Thoracic aorta (tissue), 2 donors: ENCODE measurements around the gene PRKN. TPM values are rescaled to one million over a fixed set of nuclear protein-coding genes. Genes with fewer than 3 reads are reported as not detected.

Experiments
- ATAC-seq: fragments of 150-250 bp; one replicate; pipeline ENCODE4 v1.8.0; 2017; ENCODE audit warnings: low read depth; ENCODE audit not compliant: insufficient number of reproducible peaks, low FRiP score
- DNase-seq: peaks from one replicate; pipeline ENCODE4 v3.0.0-alpha.2; 2020; ENCODE audit warnings: low spot score
- H3K27ac ChIP-seq, 2 donors: fragments of 200-600 bp; sonication (generic); 1 replicate in 1 of 2; 2 replicates in 1 of 2; pipeline ENCODE4 v1.5.1; 2016; ENCODE audit warnings: mild to moderate bottlenecking in 2 of 2, moderate library complexity in 2 of 2
- H3K27me3 ChIP-seq: fragments of 200-600 bp; sonication (generic); replicated peaks from 2 replicates; pipeline ENCODE4 v1.6.0; 2016; ENCODE audit warnings: mild to moderate bottlenecking; ENCODE audit not compliant: insufficient read depth
- H3K36me3 ChIP-seq: fragments of 200-600 bp; sonication (generic); one replicate; pipeline ENCODE4 v1.5.1; 2016
- H3K4me1 ChIP-seq, 2 donors: fragments of 200-600 bp; sonication (generic); 1 replicate in 1 of 2; 2 replicates in 1 of 2; pipeline versions ENCODE4 v1.5.1 to v1.6.0; 2016; ENCODE audit warnings: low read depth in 2 of 2, mild to moderate bottlenecking in 1 of 2; ENCODE audit not compliant: control insufficient read depth in 1 of 2
- H3K4me3 ChIP-seq: fragments of 200-600 bp; sonication (generic); 2 replicates; pipeline ENCODE4 v1.5.1; 2016; ENCODE audit warnings: mild to moderate bottlenecking
- H3K9me3 ChIP-seq: fragments of 200-600 bp; sonication (generic); 2 replicates; pipeline ENCODE4 v1.5.1; 2016
- CTCF ChIP-seq: fragments of 200-600 bp; sonication (generic); IDR thresholded peaks from one replicate; pipeline ENCODE4 v1.5.1; 2019; ENCODE audit warnings: antibody characterized with exemption
- total RNA-seq, 2 donors: library from RNA; depleted of rRNA; stranded (reverse); fragments of >200 nt; gene quantifications; one replicate each; pipeline versions ENCODE4 v1.1.0 to v1.2.3, GENCODE V29; 2016

The PRKN gene
- total RNA-seq, 2 donors from 2014 or later = 10.4 to 23.8 TPM

DNA sequence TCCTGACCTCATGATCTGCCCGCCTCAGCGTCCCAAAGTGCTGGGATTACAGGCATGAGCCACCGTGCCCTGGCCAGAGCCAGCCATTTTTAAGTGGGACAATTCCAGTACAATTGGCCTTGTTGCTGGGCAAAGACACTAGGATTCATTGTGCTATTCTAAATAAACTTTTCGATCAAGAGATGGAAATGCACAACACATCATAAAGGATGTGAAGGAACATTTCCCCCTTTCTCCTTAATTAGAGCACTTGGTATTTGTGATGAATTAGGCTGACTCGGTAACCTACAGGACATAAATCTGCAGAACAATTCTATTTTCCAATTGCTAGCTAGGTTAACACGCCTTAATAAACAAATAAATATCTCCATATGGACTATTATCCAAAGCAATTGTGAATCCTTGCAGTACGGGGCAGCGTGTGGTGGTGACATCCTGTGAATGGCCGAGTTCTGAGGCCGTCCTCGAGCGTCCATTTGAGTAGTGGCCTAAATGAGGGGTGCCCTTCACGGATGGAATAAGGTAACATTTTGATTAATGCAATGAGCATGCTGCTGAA, 1047.5 kb downstream of the PRKN start:
- ATAC-seq (no peak), DNase-seq (no peak)
- H3K27me3 ChIP-seq = no peaks in the 10 kb centered on the region
- no peak for TF ChIP-seq CTCF
- H3K4me3 ChIP-seq = no peak overlapping the region
- no peaks in the 10 kb centered on the region for H3K36me3 ChIP-seq
- H3K9me3 ChIP-seq = no peaks in the 10 kb centered on the region
- no peak overlapping the region for H3K27ac ChIP-seq
- H3K4me1 ChIP-seq = no peaks in the 10 kb centered on the region

DNA sequence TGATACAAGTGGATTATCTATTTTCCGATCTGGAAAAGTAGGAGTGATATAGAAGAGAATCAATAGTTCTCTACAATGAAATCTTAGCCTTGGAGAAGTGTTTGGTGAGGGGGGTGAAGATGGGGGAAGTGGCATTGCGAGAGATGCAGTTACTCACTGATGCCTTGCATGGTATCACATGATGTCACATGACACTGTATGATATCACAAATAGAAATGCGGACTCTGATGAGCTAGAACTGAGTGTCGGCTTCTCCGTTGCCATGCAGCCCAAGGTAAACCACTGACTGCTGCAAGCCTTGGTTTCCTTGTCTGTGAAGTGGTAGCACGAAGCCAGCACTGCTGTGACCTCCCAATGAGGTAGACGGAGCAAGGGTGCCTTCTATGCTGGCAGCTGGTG, 1050.4 kb downstream of the PRKN start:
- TF ChIP-seq CTCF = no peak

DNA sequence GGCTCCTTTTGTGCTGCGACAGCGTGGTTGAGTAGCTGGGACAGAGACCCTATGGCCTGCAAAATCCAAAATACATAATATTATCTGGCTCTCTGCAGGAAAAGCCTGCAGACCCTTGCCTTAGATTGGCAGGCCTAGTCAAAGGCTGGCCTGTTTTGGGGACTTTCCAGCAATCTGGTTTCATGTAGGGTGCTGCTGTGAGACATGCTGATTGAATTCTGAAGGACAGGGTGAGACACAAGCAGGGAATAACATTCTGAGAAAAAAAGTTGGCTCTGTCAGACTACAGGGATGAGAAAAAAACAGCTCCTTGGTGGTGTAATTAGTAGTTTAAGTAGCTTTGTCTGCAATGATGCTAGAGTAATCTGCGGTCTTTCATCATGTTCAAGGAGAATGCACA, 1051.0 kb downstream of the PRKN start:
- no peaks in the 10 kb centered on the region for H3K4me1 ChIP-seq
- DNase-seq (no peak), ATAC-seq (no peak)
- H3K27me3 ChIP-seq = no peaks in the 10 kb centered on the region
- no peak overlapping the region for H3K27ac ChIP-seq
- H3K4me3 ChIP-seq = no peak overlapping the region
- TF ChIP-seq CTCF = no peak
- no peaks in the 10 kb centered on the region for H3K9me3 ChIP-seq
- H3K36me3 ChIP-seq = no peaks in the 10 kb centered on the region

More for the DNA sequence above, 1050.4 kb downstream of the PRKN start:
- H3K27ac ChIP-seq = no peak overlapping the region
- H3K4me3 ChIP-seq = no peak overlapping the region
- DNase-seq = no peak
- no peaks in the 10 kb centered on the region for H3K9me3 ChIP-seq
- no peak for ATAC-seq
- H3K4me1 ChIP-seq = no peaks in the 10 kb centered on the region
- H3K36me3 ChIP-seq = no peaks in the 10 kb centered on the region
- no peaks in the 10 kb centered on the region for H3K27me3 ChIP-seq

DNA sequence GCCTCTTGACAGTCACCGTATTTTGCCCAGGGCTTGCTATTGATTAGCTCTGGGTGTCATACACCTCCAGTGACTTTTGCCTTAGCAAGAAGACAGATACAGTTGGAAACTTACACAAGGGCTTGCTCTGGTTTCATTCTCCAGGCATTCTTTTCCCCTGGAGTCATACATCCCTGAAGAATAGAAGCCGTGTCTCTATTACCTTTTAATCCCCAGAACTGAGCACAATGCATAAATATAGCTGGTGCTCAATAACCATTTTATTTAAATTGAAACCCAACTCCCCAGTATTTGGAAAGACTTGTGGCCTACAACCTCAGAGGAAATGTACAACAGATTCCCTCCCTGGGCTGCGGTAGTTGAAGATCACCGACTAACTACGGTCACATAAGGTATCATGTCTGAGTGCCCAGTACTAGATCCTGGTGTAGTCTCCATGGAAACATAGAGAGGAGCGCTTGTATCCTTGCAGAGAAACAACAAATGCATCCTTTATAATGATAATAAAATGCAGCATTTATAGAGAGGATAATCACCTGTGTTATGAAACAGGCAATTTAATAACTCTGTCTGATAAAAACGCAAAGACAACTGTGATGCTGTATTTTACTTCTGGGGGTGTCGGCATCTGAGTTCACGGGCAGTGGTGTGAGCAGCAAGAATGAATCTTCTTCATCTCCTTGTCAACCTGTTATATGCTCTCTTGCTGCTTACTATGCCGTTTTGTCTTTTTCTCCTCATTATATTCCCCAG, 1052.5 kb downstream of the PRKN start:
- DNase-seq (no peak), ATAC-seq (no peak)
- Histone ChIP-seq H3K27me3 (no peaks in the 10 kb centered on the region), H3K36me3 (no peaks in the 10 kb centered on the region), H3K4me3 (no peak overlapping the region), H3K4me1 (no peaks in the 10 kb centered on the region), H3K9me3 (no peaks in the 10 kb centered on the region), H3K27ac (no peak overlapping the region)
- no peak for TF ChIP-seq CTCF

GRCh38 chr6:161673026-161673425, 1054.5 kb downstream of the PRKN start:
- DNase-seq = no peak
- no peak for TF ChIP-seq CTCF
- no peak for ATAC-seq
- Histone ChIP-seq H3K36me3 (no peaks in the 10 kb centered on the region), H3K27me3 (no peaks in the 10 kb centered on the region), H3K4me3 (no peak overlapping the region), H3K9me3 (no peaks in the 10 kb centered on the region), H3K4me1 (no peaks in the 10 kb centered on the region), H3K27ac (no peak overlapping the region)
